HG03095 (cell line): ENCODE data around the gene NAA38.
"Not testable (repeated sequence)": the region's sequence is repeated elsewhere in the genome, so short reads cannot be mapped to it uniquely, and the experiment has no call there.

Experiments used
- ATAC-seq: cut with Tn5 transposase; IDR thresholded peaks from one replicate; pipeline ENCODE4 v1.9.1; 2021; ENCODE audit warnings: moderate library complexity; ENCODE audit not compliant: unreplicated experiment

The NAA38 gene

GRCh38 chr17:7882068-7882467 is 24.7 kb upstream of the NAA38 start:
- no peak for ATAC-seq

- ATAC-seq, result no peak
Measured at GRCh38 chr17:7881276-7882054, 24.1 kb upstream of the NAA38 start.

GRCh38 chr17:7880076-7880868 is 22.9 kb upstream of the NAA38 start:
- no peak for ATAC-seq

GRCh38 chr17:7878234-7878633 is 20.9 kb upstream of the NAA38 start:
- no peak for ATAC-seq

- ATAC-seq, result no peak
Measured at GRCh38 chr17:7875804-7876370, 18.5 kb upstream of the NAA38 start.

- ATAC-seq, result no peak
Measured at GRCh38 chr17:7873051-7873450, 15.7 kb upstream of the NAA38 start.

GRCh38 chr17:7867881-7868329 is 10.5 kb upstream of the NAA38 start:
- ATAC-seq, result no peak

GRCh38 chr17:7864995-7865650 is 7.8 kb upstream of the NAA38 start:
- no peak for ATAC-seq

GRCh38 chr17:7864384-7864783 is 7.0 kb upstream of the NAA38 start:
- ATAC-seq, result not testable (repeated sequence)

- ATAC-seq, result no peak
Measured at GRCh38 chr17:7862692-7863437, 5.5 kb upstream of the NAA38 start.

GRCh38 chr17:7859028-7859427 is 1.7 kb upstream of the NAA38 start:
- ATAC-seq, result no peak

- no peak for ATAC-seq
Measured at GRCh38 chr17:7858522-7858810, 1.1 kb upstream of the NAA38 start.

- peak; percentile 25 for ATAC-seq
Measured at GRCh38 chr17:7857713-7858521, 558 bp upstream of the NAA38 start, which contains the start of gene CYB5D1. Gene CYB5D1 (plus strand): TSS chr17:7858003. CDS start chr17:7858135, 132 bp downstream.

- no peak for ATAC-seq
Measured at GRCh38 chr17:7856011-7856810, 1.1 kb downstream of the NAA38 start.

- no peak for ATAC-seq
Measured at GRCh38 chr17:7855660-7856010, 1.7 kb downstream of the NAA38 start.

GRCh38 chr17:7854851-7855659 is 2.3 kb downstream of the NAA38 start, which contains the start of gene TMEM88:
Gene TMEM88 (plus strand): TSS chr17:7855066. CDS start chr17:7855075, 9 bp downstream.
- ATAC-seq, result no peak

GRCh38 chr17:7854078-7854777 is 3.1 kb downstream of the NAA38 start:
- ATAC-seq, result no peak

GRCh38 chr17:7853691-7854038 is 3.7 kb downstream of the NAA38 start:
- ATAC-seq, result no peak
